Endodermal cell (in vitro differentiated cells): ENCODE results near the gene HPCAL1. TPM values are rescaled to one million over a fixed set of nuclear protein-coding genes. Genes with fewer than 3 reads are reported as not detected.

Source experiments
- DNase-seq: peaks from one replicate; pipeline ENCODE4 v3.0.0-alpha.2; 2017
- H3K27ac ChIP-seq: 2 replicates; pipeline ENCODE4 v1.5.1; 2013; ENCODE audit warnings: mild to moderate bottlenecking, low read depth, low read length, moderate library complexity
- H3K27me3 ChIP-seq: 2 replicates; pipeline ENCODE4 v1.6.1; 2013; ENCODE audit warnings: mild to moderate bottlenecking, low read length, moderate library complexity; ENCODE audit not compliant: insufficient read depth, control insufficient read depth, poor library complexity, severe bottlenecking
- H3K36me3 ChIP-seq: 2 replicates; pipeline ENCODE4 v1.7.0; 2013; ENCODE audit warnings: mild to moderate bottlenecking, low read length, moderate library complexity; ENCODE audit not compliant: control insufficient read depth, insufficient read depth
- H3K4me1 ChIP-seq: one replicate; pipeline ENCODE4 v1.7.0; 2013; ENCODE audit warnings: low read length; ENCODE audit not compliant: control insufficient read depth, insufficient read depth
- H3K4me3 ChIP-seq: 2 replicates; pipeline ENCODE4 v1.5.1; 2013; ENCODE audit warnings: mild to moderate bottlenecking, low read length, moderate library complexity
- H3K9ac ChIP-seq: 2 replicates; pipeline ENCODE4 v1.6.1; 2013; ENCODE audit warnings: mild to moderate bottlenecking, low read length, moderate library complexity; ENCODE audit not compliant: poor library complexity, severe bottlenecking; ENCODE audit errors: extremely low read depth
- H3K9me3 ChIP-seq: 2 replicates; pipeline ENCODE4 v1.6.1; 2013; ENCODE audit warnings: mild to moderate bottlenecking, low read length, moderate library complexity; ENCODE audit not compliant: control insufficient read depth
- H3K27ac Mint-ChIP-seq: 2 replicates; pipeline ENCODE4 v1.8.0; 2020; ENCODE audit warnings: mixed read lengths
- H3K27me3 Mint-ChIP-seq: 2 replicates; pipeline ENCODE4 v1.8.0; 2021; ENCODE audit warnings: mild to moderate bottlenecking, mixed read lengths; ENCODE audit not compliant: insufficient read depth
- H3K36me3 Mint-ChIP-seq: 2 replicates; pipeline ENCODE4 v1.8.0; 2020; ENCODE audit warnings: low read depth, mixed read lengths
- H3K4me1 Mint-ChIP-seq: 2 replicates; pipeline ENCODE4 v1.8.0; 2020; ENCODE audit warnings: mixed read lengths
- H3K4me3 Mint-ChIP-seq: 2 replicates; pipeline ENCODE4 v1.8.0; 2020; ENCODE audit warnings: mild to moderate bottlenecking, moderate library complexity, mixed read lengths
- H3K9me3 Mint-ChIP-seq: 2 replicates; pipeline ENCODE4 v1.8.0; 2020; ENCODE audit warnings: mild to moderate bottlenecking, mixed read lengths
- WGBS, 2 experiments: methylation state at CpG; one replicate each; pipeline versions ENCODE4 v1.1.5 to v1.1.7; 2013; ENCODE audit warnings: missing lambda C conversion rate in 2 of 2, mixed read lengths in 1 of 2; ENCODE audit not compliant: insufficient coverage in 1 of 2, insufficient read length in 1 of 2; 5-methylcytosine and 5-hydroxymethylcytosine counted together
- total RNA-seq, 2 donors: library from RNA; stranded (reverse); fragmentation: NEBNext Ultra II Directional in 1 of 2; extraction: Animal tissue kit (Norgen Biotek cat#: 25700) in 1 of 2; gene quantifications; 2 replicates in 1 of 2; 3 replicates in 1 of 2; pipeline ENCODE4 v1.2.1, GENCODE V29; 2021
- TF ChIP-seq, protein P1 (sequence below): fragments of 200-600 bp; sonication (generic); conservative IDR thresholded peaks from 2 replicates; pipeline ENCODE4 v1.5.0; 2021; ENCODE audit warnings: antibody characterized with exemption, mild to moderate bottlenecking

Gene HPCAL1
- total RNA-seq, 2 donors from 2014 or later: 6.8 to 8.1 TPM

GRCh38 chr2:10350761-10351160 is 48.1 kb downstream of the HPCAL1 start:
- no peaks in the 10 kb centered on the region for H3K9me3 Mint-ChIP-seq
- no peak overlapping the region for H3K27ac Mint-ChIP-seq
- H3K9me3 ChIP-seq: no peaks in the 10 kb centered on the region
- H3K36me3 Mint-ChIP-seq: no peaks in the 10 kb centered on the region
- TF ChIP-seq, protein P1, sequence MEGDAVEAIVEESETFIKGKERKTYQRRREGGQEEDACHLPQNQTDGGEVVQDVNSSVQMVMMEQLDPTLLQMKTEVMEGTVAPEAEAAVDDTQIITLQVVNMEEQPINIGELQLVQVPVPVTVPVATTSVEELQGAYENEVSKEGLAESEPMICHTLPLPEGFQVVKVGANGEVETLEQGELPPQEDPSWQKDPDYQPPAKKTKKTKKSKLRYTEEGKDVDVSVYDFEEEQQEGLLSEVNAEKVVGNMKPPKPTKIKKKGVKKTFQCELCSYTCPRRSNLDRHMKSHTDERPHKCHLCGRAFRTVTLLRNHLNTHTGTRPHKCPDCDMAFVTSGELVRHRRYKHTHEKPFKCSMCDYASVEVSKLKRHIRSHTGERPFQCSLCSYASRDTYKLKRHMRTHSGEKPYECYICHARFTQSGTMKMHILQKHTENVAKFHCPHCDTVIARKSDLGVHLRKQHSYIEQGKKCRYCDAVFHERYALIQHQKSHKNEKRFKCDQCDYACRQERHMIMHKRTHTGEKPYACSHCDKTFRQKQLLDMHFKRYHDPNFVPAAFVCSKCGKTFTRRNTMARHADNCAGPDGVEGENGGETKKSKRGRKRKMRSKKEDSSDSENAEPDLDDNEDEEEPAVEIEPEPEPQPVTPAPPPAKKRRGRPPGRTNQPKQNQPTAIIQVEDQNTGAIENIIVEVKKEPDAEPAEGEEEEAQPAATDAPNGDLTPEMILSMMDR: no peak
- H3K4me3 ChIP-seq: no peak overlapping the region
- H3K36me3 ChIP-seq: no peaks in the 10 kb centered on the region
- H3K4me1 Mint-ChIP-seq: no peaks in the 10 kb centered on the region
- no peaks in the 10 kb centered on the region for H3K4me1 ChIP-seq
- 73 to 77% methylated on average over 5 of the region's 5 CpGs for WGBS, 2 experiments
- no peaks in the 10 kb centered on the region for H3K27me3 ChIP-seq
- H3K27ac ChIP-seq: no peak overlapping the region
- DNase-seq: no peak
- no peak overlapping the region for H3K4me3 Mint-ChIP-seq
- H3K27me3 Mint-ChIP-seq: peaks cover 12% of the 10 kb centered on the region
- H3K9ac ChIP-seq: no peak overlapping the region

- Histone ChIP-seq H3K27ac (no peak overlapping the region), H3K36me3 (no peaks in the 10 kb centered on the region), H3K9me3 (no peaks in the 10 kb centered on the region), H3K9ac (no peak overlapping the region), H3K27me3 (no peaks in the 10 kb centered on the region), H3K4me1 (no peaks in the 10 kb centered on the region), H3K4me3 (no peak overlapping the region)
- Mint-ChIP-seq H3K27ac (no peak overlapping the region), H3K9me3 (no peaks in the 10 kb centered on the region), H3K4me3 (no peak overlapping the region), H3K4me1 (peaks cover 4% of the 10 kb centered on the region), H3K36me3 (no peaks in the 10 kb centered on the region), H3K27me3 (peaks cover 19% of the 10 kb centered on the region)
- DNase-seq: no peak
- 92 to 95% methylated on average over 3 to 5 of the region's 5 CpGs for WGBS, 2 experiments
- TF ChIP-seq, protein P1: no peak
Measured at GRCh38 chr2:10352361-10352760, 49.7 kb downstream of the HPCAL1 start.

- no peak overlapping the region for H3K9ac ChIP-seq
- no peaks in the 10 kb centered on the region for H3K27me3 ChIP-seq
- Mint-ChIP-seq H3K36me3 (no peaks in the 10 kb centered on the region), H3K27ac (no peak overlapping the region), H3K9me3 (no peaks in the 10 kb centered on the region), H3K4me3 (no peak overlapping the region), H3K27me3 (peaks cover 19% of the 10 kb centered on the region), H3K4me1 (peaks cover 10% of the 10 kb centered on the region)
- no peaks in the 10 kb centered on the region for H3K4me1 ChIP-seq
- 96 to 98% methylated on average over 4 to 7 of the region's 7 CpGs for WGBS, 2 experiments
- no peak overlapping the region for H3K27ac ChIP-seq
- no peaks in the 10 kb centered on the region for H3K36me3 ChIP-seq
- TF ChIP-seq, protein P1: no peak
- H3K9me3 ChIP-seq: no peaks in the 10 kb centered on the region
- no peak overlapping the region for H3K4me3 ChIP-seq
- DNase-seq: no peak
Measured at GRCh38 chr2:10352972-10353371, 50.3 kb downstream of the HPCAL1 start.
